Measurements from ENCODE around the gene WDR83.
A peak's percentile ranks its signal among the peaks of the same experiment; 100 is the strongest.
"Not testable (repeated sequence)": the region's sequence is repeated elsewhere in the genome, so short reads cannot be mapped to it uniquely, and the experiment has no call there.

The WDR83 gene

GRCh38 chr19:12655546-12655945 is 11.1 kb upstream of the WDR83 start:
- no peak for DNase-seq (ENCODE audit: low spot score)
- FAIRE-seq = no peak

GRCh38 chr19:12656899-12657571 is 9.6 kb upstream of the WDR83 start:
- no peak for FAIRE-seq

GRCh38 chr19:12657966-12658365 is 8.6 kb upstream of the WDR83 start:
- FAIRE-seq (no peak), DNase-seq (ENCODE audit: low spot score) (no peak)

More at GRCh38 chr19:12656899-12657571, 9.6 kb upstream of the WDR83 start:
- DNase-seq (ENCODE audit: low spot score) = no peak

- FAIRE-seq (no peak), DNase-seq (ENCODE audit: low spot score) (no peak)
Observed at GRCh38 chr19:12660980-12661379, 5.6 kb upstream of the WDR83 start.

GRCh38 chr19:12664406-12665280 is 2.0 kb upstream of the WDR83 start:
- FAIRE-seq (no peak), DNase-seq (ENCODE audit: low spot score) (no peak)

GRCh38 chr19:12665281-12665573 is 1.4 kb upstream of the WDR83 start:
- no peak for FAIRE-seq

GRCh38 chr19:12665671-12666264 is 839 bp upstream of the WDR83 start:
- DNase-seq (ENCODE audit: low spot score) = no peak
- FAIRE-seq = no peak

More at GRCh38 chr19:12665281-12665573, 1.4 kb upstream of the WDR83 start:
- no peak for DNase-seq (ENCODE audit: low spot score)

GRCh38 chr19:12667731-12668302 is 1.2 kb downstream of the WDR83 start:
- DNase-seq (ENCODE audit: low spot score) (no peak), FAIRE-seq (no peak)

GRCh38 chr19:12668346-12668745 is 1.7 kb downstream of the WDR83 start:
- no peak for DNase-seq (ENCODE audit: low spot score)

GRCh38 chr19:12668932-12669269 is 2.3 kb downstream of the WDR83 start:
- DNase-seq (ENCODE audit: low spot score) = no peak
- FAIRE-seq = no peak

More at GRCh38 chr19:12668346-12668745, 1.7 kb downstream of the WDR83 start:
- no peak for FAIRE-seq

- DNase-seq (ENCODE audit: low spot score) (peak; percentile 68), FAIRE-seq (no peak)
Observed at GRCh38 chr19:12669270-12670158, 2.9 kb downstream of the WDR83 start.

GRCh38 chr19:12670159-12670928 is 3.7 kb downstream of the WDR83 start:
- no peak for DNase-seq (ENCODE audit: low spot score)

GRCh38 chr19:12672744-12673143 is 6.1 kb downstream of the WDR83 start:
- no peak for DNase-seq (ENCODE audit: low spot score)
- FAIRE-seq = no peak

More at GRCh38 chr19:12670159-12670928, 3.7 kb downstream of the WDR83 start:
- FAIRE-seq = no peak

GRCh38 chr19:12675399-12675798 is 8.8 kb downstream of the WDR83 start:
- FAIRE-seq = no peak
- no peak for DNase-seq (ENCODE audit: low spot score)

- FAIRE-seq = no peak
- DNase-seq (ENCODE audit: low spot score) = no peak
Observed at GRCh38 chr19:12675940-12676339, 9.3 kb downstream of the WDR83 start.

GRCh38 chr19:12676384-12676792 is 9.8 kb downstream of the WDR83 start:
- no peak for FAIRE-seq
- peak; percentile 75 for DNase-seq (ENCODE audit: low spot score)

GRCh38 chr19:12676928-12677327 is 10.3 kb downstream of the WDR83 start:
- DNase-seq (ENCODE audit: low spot score) (no peak), FAIRE-seq (no peak)

- FAIRE-seq; DNase-seq (ENCODE audit: low spot score): not testable (repeated sequence)
Observed at GRCh38 chr19:12678039-12678438, 11.4 kb downstream of the WDR83 start.

GRCh38 chr19:12680034-12680433 is 13.4 kb downstream of the WDR83 start:
- no peak for FAIRE-seq
- DNase-seq (ENCODE audit: low spot score) = no peak

Data from urothelium cell line (cell line).